A673 (cell line): ENCODE data around the gene SCN3B. TPM values are rescaled to one million over a fixed set of nuclear protein-coding genes. Genes with fewer than 3 reads are reported as not detected.
A peak's percentile ranks its signal among the peaks of the same experiment; 100 is the strongest.

ENCODE experiments used
- BruUV-seq: library from RNA; stranded (reverse); fragments of 400-500 nt; replicated peaks from 2 replicates; lab custom pipeline; 2021; lab: Mats Ljungman, UMichigan
- CTCF ChIA-PET: fragments of 300-600 bp; sonication (Branson Sonifier 250); formaldehyde crosslinking; loops from one replicate; lab custom pipeline; 2022; ENCODE audit warnings: antibody characterized with exemption; lab: Charles Lee
- POLR2A ChIA-PET: fragments of 300-600 bp; sonication (Branson Sonifier 250); formaldehyde crosslinking; loops from one replicate; lab custom pipeline; 2022; ENCODE audit warnings: antibody characterized with exemption; ENCODE audit not compliant: low non-redundant PET; lab: Charles Lee
- DNase-seq: peaks from one replicate; pipeline ENCODE4 v3.0.0-alpha.2; 2015; ENCODE audit warnings: low spot score
- H3K27ac ChIP-seq: fragments of 200-600 bp; sonication (generic); 2 replicates; pipeline ENCODE4 v1.5.1; 2016; ENCODE audit warnings: mixed run types, low read depth, mild to moderate bottlenecking, mixed read lengths, antibody characterized with exemption, low read length; ENCODE audit not compliant: poor library complexity, severe bottlenecking
- H3K27me3 ChIP-seq: fragments of 200-600 bp; sonication (generic); replicated peaks from 2 replicates; pipeline ENCODE4 v1.6.1; 2017; ENCODE audit warnings: mixed run types, low read depth, mild to moderate bottlenecking, mixed read lengths, antibody characterized with exemption, low read length; ENCODE audit not compliant: insufficient read depth, poor library complexity
- H3K36me3 ChIP-seq: fragments of 200-600 bp; sonication (generic); 2 replicates; pipeline ENCODE4 v1.6.1; 2016; ENCODE audit warnings: mixed run types, mild to moderate bottlenecking, mixed read lengths, antibody characterized with exemption, low read length; ENCODE audit not compliant: insufficient read depth, poor library complexity, severe bottlenecking
- H3K4me1 ChIP-seq: fragments of 200-600 bp; sonication (generic); 2 replicates; pipeline ENCODE4 v1.6.1; 2017; ENCODE audit warnings: mixed run types, mild to moderate bottlenecking, mixed read lengths, antibody characterized with exemption, low read length; ENCODE audit not compliant: insufficient read depth, poor library complexity, severe bottlenecking
- H3K4me3 ChIP-seq: fragments of 200-600 bp; sonication (generic); 2 replicates; pipeline ENCODE4 v1.5.1; 2016; ENCODE audit warnings: low read depth, mixed run types, mild to moderate bottlenecking, mixed read lengths, low read length; ENCODE audit not compliant: poor library complexity, severe bottlenecking
- H3K9me3 ChIP-seq: fragments of 200-600 bp; sonication (generic); 2 replicates; pipeline ENCODE4 v1.6.1; 2016; ENCODE audit warnings: mixed run types, low read depth, mild to moderate bottlenecking, mixed read lengths, antibody characterized with exemption, low read length; ENCODE audit not compliant: poor library complexity, severe bottlenecking
- EZH2 ChIP-seq: fragments of 200-600 bp; sonication (generic); IDR thresholded peaks from 2 replicates; pipeline ENCODE4 v1.6.1; 2017; ENCODE audit warnings: borderline replicate concordance, low read depth, mild to moderate bottlenecking, mixed read lengths, antibody characterized with exemption, low read length; ENCODE audit not compliant: poor library complexity, severe bottlenecking
- intact Hi-C: fragments of 100-400 bp; cut with micrococcal nuclease; formaldehyde crosslinking; loops from one replicate; pipeline ENCODE4 v1.10.0; 2022; ENCODE audit not compliant: unreplicated experiment
- total RNA-seq: library from RNA; stranded (reverse); gene quantifications from 2 replicates; pipeline ENCODE4 v1.2.3, GENCODE V29; 2021
- TF ChIP-seq, protein P1 (sequence below): fragments of 300-800, 200-600 bp; sonication (generic); conservative IDR thresholded peaks from 2 replicates; pipeline ENCODE4 v1.5.1; 2017; ENCODE audit warnings: low read depth, mild to moderate bottlenecking, antibody characterized with exemption, low read length, moderate library complexity, mixed read lengths

Gene SCN3B
- total RNA-seq, 1 experiment from 2014 or later: 0.13 TPM

- intact Hi-C loops: no loop called here
- ChIA-PET CTCF (no interaction called here), POLR2A (no interaction called here)
- TF ChIP-seq EZH2: no peak
- TF ChIP-seq, protein P1, sequence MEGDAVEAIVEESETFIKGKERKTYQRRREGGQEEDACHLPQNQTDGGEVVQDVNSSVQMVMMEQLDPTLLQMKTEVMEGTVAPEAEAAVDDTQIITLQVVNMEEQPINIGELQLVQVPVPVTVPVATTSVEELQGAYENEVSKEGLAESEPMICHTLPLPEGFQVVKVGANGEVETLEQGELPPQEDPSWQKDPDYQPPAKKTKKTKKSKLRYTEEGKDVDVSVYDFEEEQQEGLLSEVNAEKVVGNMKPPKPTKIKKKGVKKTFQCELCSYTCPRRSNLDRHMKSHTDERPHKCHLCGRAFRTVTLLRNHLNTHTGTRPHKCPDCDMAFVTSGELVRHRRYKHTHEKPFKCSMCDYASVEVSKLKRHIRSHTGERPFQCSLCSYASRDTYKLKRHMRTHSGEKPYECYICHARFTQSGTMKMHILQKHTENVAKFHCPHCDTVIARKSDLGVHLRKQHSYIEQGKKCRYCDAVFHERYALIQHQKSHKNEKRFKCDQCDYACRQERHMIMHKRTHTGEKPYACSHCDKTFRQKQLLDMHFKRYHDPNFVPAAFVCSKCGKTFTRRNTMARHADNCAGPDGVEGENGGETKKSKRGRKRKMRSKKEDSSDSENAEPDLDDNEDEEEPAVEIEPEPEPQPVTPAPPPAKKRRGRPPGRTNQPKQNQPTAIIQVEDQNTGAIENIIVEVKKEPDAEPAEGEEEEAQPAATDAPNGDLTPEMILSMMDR: no peak
- Histone ChIP-seq H3K9me3 (no peaks in the 10 kb centered on the region), H3K36me3 (no peaks in the 10 kb centered on the region), H3K4me3 (no peak overlapping the region), H3K27ac (no peak overlapping the region), H3K4me1 (no peaks in the 10 kb centered on the region), H3K27me3 (peaks cover 12% of the 10 kb centered on the region)
- DNase-seq: no peak
- no TSS peak for BruUV-seq
Observed at GRCh38 chr11:123695231-123695630, 40.8 kb upstream of the SCN3B start.

DNA sequence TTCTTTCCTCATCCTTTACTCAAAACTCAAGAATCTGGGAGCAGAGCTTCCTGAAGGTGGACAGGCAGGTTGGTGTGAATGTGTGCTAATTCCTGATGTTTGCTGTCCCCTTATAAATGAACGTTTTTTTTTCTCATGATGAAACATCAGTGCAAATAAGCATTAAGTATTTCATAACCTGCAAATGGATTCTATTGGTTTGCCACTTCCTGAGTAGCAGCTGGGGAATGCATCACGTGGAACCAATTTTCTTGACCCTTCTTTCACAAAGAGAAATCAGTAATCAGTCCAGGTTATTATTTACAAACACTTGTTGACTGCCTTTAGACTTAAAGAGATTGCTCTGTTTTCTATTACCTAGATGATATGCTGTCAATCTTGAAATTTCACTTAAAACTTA, 40.1 kb upstream of the SCN3B start:
- Histone ChIP-seq H3K27ac (no peak overlapping the region), H3K36me3 (no peaks in the 10 kb centered on the region), H3K9me3 (no peaks in the 10 kb centered on the region), H3K4me3 (no peak overlapping the region), H3K27me3 (peaks cover 19% of the 10 kb centered on the region), H3K4me1 (no peaks in the 10 kb centered on the region)
- no TSS peak for BruUV-seq
- ChIA-PET CTCF (no interaction called here), POLR2A (no interaction called here)
- intact Hi-C loops: no loop called here
- DNase-seq: peak; percentile 26
- no peak for TF ChIP-seq EZH2
- TF ChIP-seq, protein P1: no peak

DNA sequence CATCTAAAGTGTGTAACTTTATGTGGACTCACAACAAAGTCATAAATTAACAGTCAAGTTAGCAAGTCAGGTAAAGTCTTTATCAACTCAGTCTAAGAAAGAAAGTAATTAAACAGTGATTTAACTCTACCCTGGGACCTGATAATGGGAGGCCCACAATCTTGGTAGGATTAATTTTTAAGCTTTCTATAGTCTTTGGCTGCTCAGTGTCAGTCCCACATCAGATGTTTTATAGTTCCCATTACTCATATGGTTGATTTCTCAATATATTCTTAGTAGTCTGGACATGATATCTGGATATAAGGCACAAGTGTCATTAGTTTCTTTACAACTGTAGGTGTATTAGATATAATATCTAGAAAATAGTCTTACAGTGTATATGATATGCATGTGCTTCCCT, 38.5 kb upstream of the SCN3B start:
- Histone ChIP-seq H3K27ac (no peak overlapping the region), H3K4me3 (no peak overlapping the region), H3K27me3 (peaks cover 29% of the 10 kb centered on the region), H3K36me3 (no peaks in the 10 kb centered on the region), H3K4me1 (no peaks in the 10 kb centered on the region), H3K9me3 (no peaks in the 10 kb centered on the region)
- no peak for DNase-seq
- intact Hi-C loops: no loop called here
- TF ChIP-seq, protein P1: no peak
- no peak for TF ChIP-seq EZH2
- no TSS peak for BruUV-seq
- POLR2A ChIA-PET: no interaction called here
- CTCF ChIA-PET: interaction anchor here (0.6 kb wide), 1 partner anchor 112 kb away, joined by 5 read pairs; no protein-coding TSS in a partner anchor
